ENCODE results near the gene TTLL5. TPM values are rescaled to one million over a fixed set of nuclear protein-coding genes. Genes with fewer than 3 reads are reported as not detected.

Gene TTLL5, protein sequence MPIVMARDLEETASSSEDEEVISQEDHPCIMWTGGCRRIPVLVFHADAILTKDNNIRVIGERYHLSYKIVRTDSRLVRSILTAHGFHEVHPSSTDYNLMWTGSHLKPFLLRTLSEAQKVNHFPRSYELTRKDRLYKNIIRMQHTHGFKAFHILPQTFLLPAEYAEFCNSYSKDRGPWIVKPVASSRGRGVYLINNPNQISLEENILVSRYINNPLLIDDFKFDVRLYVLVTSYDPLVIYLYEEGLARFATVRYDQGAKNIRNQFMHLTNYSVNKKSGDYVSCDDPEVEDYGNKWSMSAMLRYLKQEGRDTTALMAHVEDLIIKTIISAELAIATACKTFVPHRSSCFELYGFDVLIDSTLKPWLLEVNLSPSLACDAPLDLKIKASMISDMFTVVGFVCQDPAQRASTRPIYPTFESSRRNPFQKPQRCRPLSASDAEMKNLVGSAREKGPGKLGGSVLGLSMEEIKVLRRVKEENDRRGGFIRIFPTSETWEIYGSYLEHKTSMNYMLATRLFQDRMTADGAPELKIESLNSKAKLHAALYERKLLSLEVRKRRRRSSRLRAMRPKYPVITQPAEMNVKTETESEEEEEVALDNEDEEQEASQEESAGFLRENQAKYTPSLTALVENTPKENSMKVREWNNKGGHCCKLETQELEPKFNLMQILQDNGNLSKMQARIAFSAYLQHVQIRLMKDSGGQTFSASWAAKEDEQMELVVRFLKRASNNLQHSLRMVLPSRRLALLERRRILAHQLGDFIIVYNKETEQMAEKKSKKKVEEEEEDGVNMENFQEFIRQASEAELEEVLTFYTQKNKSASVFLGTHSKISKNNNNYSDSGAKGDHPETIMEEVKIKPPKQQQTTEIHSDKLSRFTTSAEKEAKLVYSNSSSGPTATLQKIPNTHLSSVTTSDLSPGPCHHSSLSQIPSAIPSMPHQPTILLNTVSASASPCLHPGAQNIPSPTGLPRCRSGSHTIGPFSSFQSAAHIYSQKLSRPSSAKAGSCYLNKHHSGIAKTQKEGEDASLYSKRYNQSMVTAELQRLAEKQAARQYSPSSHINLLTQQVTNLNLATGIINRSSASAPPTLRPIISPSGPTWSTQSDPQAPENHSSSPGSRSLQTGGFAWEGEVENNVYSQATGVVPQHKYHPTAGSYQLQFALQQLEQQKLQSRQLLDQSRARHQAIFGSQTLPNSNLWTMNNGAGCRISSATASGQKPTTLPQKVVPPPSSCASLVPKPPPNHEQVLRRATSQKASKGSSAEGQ (N-terminal part only)
- 9.6 and 11.7 TPM in 2 replicates for polyA plus RNA-seq (2012; rRNA removed)
- polyA plus RNA-seq (2012; cell fraction: cytosol; rRNA removed) = 9.0 and 9.2 TPM in 2 replicates
- 14.5 and 18.5 TPM in 2 replicates for polyA plus RNA-seq (2012; cell fraction: nucleus; rRNA removed)

DNA sequence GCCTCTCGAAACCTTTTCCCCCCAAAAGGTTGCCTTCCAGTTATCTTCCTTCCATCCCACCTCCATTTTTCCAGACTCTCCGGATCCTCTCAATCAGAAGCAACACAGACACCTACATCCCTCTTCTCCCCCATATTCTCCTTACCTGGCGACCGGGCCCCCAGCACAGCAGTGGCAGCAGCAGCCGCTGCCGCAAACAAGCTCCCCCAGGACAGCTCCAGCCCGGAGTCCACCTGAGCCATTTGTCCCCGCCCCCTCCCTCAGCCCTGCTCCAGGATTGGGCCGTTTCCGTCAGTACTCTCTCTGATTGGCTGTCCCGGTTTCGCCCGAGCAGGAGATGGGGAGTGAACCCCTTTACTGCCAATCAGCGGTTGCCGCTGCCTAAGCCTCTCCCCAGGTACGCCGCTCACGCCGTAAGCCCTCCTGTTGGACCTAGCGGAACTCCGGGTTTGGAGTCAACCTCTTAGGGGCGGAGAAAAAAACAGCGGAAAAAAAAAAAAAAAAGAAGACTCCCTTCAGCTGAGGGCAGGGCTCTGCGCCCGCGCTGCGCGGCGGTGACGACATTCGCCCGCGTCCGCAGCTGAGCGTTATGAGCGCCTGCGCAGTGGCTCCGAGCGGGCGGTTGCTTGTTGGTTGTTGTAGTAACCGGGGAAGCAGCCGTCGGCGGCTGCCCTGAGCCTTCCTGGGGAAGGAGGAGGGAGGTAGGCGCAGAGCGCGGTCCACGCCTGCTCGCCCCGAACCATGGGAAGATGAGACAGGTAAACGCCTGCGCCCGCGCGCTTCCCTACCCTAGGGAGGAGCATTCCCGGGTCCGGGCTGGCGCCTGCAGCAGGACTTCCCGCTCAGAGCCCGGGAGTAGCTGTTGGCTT, at the start of gene TTLL5, which contains the start of gene ERG28:
Gene TTLL5, plus strand, starts transcription at position 617 of the 869 bp plus-strand sequence. CDS start 1,904 bp downstream, outside the sequence.
Gene ERG28, minus strand, starts transcription at position 247 of the 869 bp plus-strand sequence. CDS start 3,374 bp downstream, outside the sequence.
- peak; percentile 95 for DNase-seq
- ChIA-PET POLR2A (interaction anchor here (0.6 to 1.6 kb wide), 6 partner anchors 8 to 582 kb away, joined by 3 to 5 read pairs (median 3); no protein-coding TSS in a partner anchor), CTCF (interaction anchor here (1.0 to 2.0 kb wide), 6 partner anchors 10 to 246 kb away, joined by 3 to 25 read pairs (median 4); partner anchors contain the start of gene FLVCR2)
- Histone ChIP-seq H3K27ac (ENCODE audit: low read depth in 2 of 2, low read length in 1 of 2) (peak within 1 kb of the TSS; percentile 73 to 79), H3K9ac (peak within 1 kb of the TSS; percentile 85), H3K36me3 (replicated peaks in 1 of 2; ENCODE audit: control insufficient read depth in 1 of 2, insufficient read depth in 2 of 2, low read length in 1 of 2) (peaks cover 10 to 32% of the 10 kb centered on the region in 2 experiments), H4K20me1 (ENCODE audit: insufficient read depth) (no peaks in the 10 kb centered on the region), H3K27me3 (ENCODE audit: insufficient read depth) (no peaks in the 10 kb centered on the region), H3K79me2 (ENCODE audit: insufficient read depth) (peaks cover 25% of the 10 kb centered on the region), H2AFZ (ENCODE audit: low read depth) (peak within 1 kb of the TSS; percentile 96), H3K9me3 (no peaks in the 10 kb centered on the region), H3K9me2 (no peaks in the 10 kb centered on the region), H3K4me3 (ENCODE audit: low read depth in 2 of 2, low read length in 1 of 2) (peak within 1 kb of the TSS; percentile 80 to 94), H3K4me2 (peak within 1 kb of the TSS; percentile 83), H3F3A (replicated peaks; ENCODE audit: insufficient read depth) (no peaks in the 10 kb centered on the region), H3K4me1 (ENCODE audit: control insufficient read depth in 1 of 2, insufficient read depth in 2 of 2, low read depth in 1 of 2, low read length in 1 of 2) (peaks cover 0 to 9% of the 10 kb centered on the region in 2 experiments; a peak in 2 of 4 replicates)
- TF ChIP-seq NRF1 (IDR thresholded peaks at IDR 0.05; ENCODE audit: low read depth, low read length) (peak; percentile 87), ELF1 (IDR thresholded peaks at IDR 0.05) (no peak; the same call in none of the 2 replicates), MXI1 (IDR thresholded peaks at IDR 0.05; ENCODE audit: low read depth, low read length) (peak; percentile 58), RFX5 (IDR thresholded peaks at IDR 0.05; ENCODE audit: low read length) (peak; percentile 67), FOXJ3 (CRISPR knock-in tag; IDR thresholded peaks at IDR 0.05) (no peak), SIN3A (IDR thresholded peaks at IDR 0.05; ENCODE audit: borderline replicate concordance, low read depth, low read length) (peak; percentile 81; the same call in 1 of the 2 replicates), EZH2phosphoT487 (IDR thresholded peaks at IDR 0.05; ENCODE audit: borderline replicate concordance, low read depth) (no peak), CHD2 (IDR thresholded peaks at IDR 0.05; ENCODE audit: low read length, partially characterized antibody) (peak; percentile 72), GABPA (IDR thresholded peaks at IDR 0.05; ENCODE audit: low read depth) (peak; percentile 63), YY1 (IDR thresholded peaks at IDR 0.05; ENCODE audit: low read depth) (0 out of 2 replicates have a peak, but pooled peaks have one; percentile 13), POLR2AphosphoS5 (IDR thresholded peaks at IDR 0.05; ENCODE audit: low read depth, low read length) (peak; percentile 38; the same call in 1 of the 2 replicates)
- TF ChIP-seq, protein P1, sequence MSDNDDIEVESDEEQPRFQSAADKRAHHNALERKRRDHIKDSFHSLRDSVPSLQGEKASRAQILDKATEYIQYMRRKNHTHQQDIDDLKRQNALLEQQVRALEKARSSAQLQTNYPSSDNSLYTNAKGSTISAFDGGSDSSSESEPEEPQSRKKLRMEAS (IDR thresholded peaks at IDR 0.05; ENCODE audit: low read depth) = peak; percentile 54; the same call in 1 of the 2 replicates
- TF ChIP-seq, protein P2, sequence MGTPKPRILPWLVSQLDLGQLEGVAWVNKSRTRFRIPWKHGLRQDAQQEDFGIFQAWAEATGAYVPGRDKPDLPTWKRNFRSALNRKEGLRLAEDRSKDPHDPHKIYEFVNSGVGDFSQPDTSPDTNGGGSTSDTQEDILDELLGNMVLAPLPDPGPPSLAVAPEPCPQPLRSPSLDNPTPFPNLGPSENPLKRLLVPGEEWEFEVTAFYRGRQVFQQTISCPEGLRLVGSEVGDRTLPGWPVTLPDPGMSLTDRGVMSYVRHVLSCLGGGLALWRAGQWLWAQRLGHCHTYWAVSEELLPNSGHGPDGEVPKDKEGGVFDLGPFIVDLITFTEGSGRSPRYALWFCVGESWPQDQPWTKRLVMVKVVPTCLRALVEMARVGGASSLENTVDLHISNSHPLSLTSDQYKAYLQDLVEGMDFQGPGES (IDR thresholded peaks at IDR 0.05; ENCODE audit: low read depth, low read length) = peak; percentile 80
- TF ChIP-seq, protein P3, sequence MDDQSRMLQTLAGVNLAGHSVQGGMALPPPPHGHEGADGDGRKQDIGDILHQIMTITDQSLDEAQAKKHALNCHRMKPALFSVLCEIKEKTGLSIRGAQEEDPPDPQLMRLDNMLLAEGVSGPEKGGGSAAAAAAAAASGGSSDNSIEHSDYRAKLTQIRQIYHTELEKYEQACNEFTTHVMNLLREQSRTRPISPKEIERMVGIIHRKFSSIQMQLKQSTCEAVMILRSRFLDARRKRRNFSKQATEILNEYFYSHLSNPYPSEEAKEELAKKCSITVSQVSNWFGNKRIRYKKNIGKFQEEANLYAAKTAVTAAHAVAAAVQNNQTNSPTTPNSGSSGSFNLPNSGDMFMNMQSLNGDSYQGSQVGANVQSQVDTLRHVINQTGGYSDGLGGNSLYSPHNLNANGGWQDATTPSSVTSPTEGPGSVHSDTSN (IDR thresholded peaks at IDR 0.05) = peak; percentile 99
- WGBS (ENCODE audit: low lambda C conversion rate) = 1% methylated on average over 33 of the region's 60 CpGs

Data from SK-N-SH (cell line).